Breast epithelium (tissue), 4 donors: Measurements from ENCODE around the gene HELLS. TPM values are rescaled to one million over a fixed set of nuclear protein-coding genes. Genes with fewer than 3 reads are reported as not detected.

ENCODE experiments used
- DNase-seq, 2 donors: peaks; one replicate each; pipeline ENCODE4 v3.0.0-alpha.2; 2019; ENCODE audit warnings: low spot score in 2 of 2
- H3K27ac ChIP-seq, 2 donors: fragments of 200-600 bp; sonication (generic) in 1 of 2; one replicate each; pipeline ENCODE4 v1.5.1; 2016 to 2019; ENCODE audit warnings: mild to moderate bottlenecking in 1 of 2
- H3K27me3 ChIP-seq, 2 donors: fragments of 200-600 bp; sonication (generic) in 1 of 2; one replicate each; pipeline versions ENCODE4 v1.5.1 to v1.6.0; 2017 to 2019; ENCODE audit warnings: control low read depth in 1 of 2, mild to moderate bottlenecking in 1 of 2
- H3K36me3 ChIP-seq: fragments of 200-600 bp; one replicate; pipeline ENCODE4 v1.5.1; 2019
- H3K4me1 ChIP-seq, 2 donors: fragments of 200-600 bp; sonication (generic); one replicate each; pipeline ENCODE4 v1.5.1; 2016 to 2019; ENCODE audit warnings: control low read depth in 1 of 2
- H3K4me3 ChIP-seq, 3 donors: fragments of 200-600 bp; sonication (generic); 1 replicate in 2 of 3; 2 replicates in 1 of 3; pipeline ENCODE4 v1.5.1; 2016 to 2019; ENCODE audit warnings: mild to moderate bottlenecking in 3 of 3, moderate library complexity in 2 of 3
- H3K9me3 ChIP-seq, 2 donors: fragments of 200-600 bp; sonication (generic) in 1 of 2; one replicate each; pipeline ENCODE4 v1.5.1; 2016 to 2019; ENCODE audit warnings: control low read depth in 1 of 2
- CTCF ChIP-seq, 3 donors: fragments of 450-650 bp; IDR thresholded peaks; one replicate each; pipeline ENCODE4 v1.5.1; 2016 to 2017; ENCODE audit warnings: antibody characterized with exemption in 3 of 3, mild to moderate bottlenecking in 3 of 3, moderate library complexity in 3 of 3
- POLR2A ChIP-seq: fragments of 450-650 bp; IDR thresholded peaks from one replicate; pipeline ENCODE4 v1.6.1; 2016; ENCODE audit warnings: antibody characterized with exemption, mild to moderate bottlenecking, moderate library complexity
- POLR2AphosphoS5 ChIP-seq, 3 donors: sonication (generic); formaldehyde crosslinking; IDR thresholded peaks; one replicate each; pipeline ENCODE4 v1.6.1; 2017; ENCODE audit warnings: antibody characterized with exemption in 3 of 3
- intact Hi-C: fragments of 100-400 bp; cut with DNase I; formaldehyde crosslinking; loops from one replicate; pipeline ENCODE4 v1.15.1; 2023; ENCODE audit warnings: low total_unique reads
- total RNA-seq, 3 donors: library from RNA; depleted of rRNA; stranded (reverse); fragments of >200 nt; gene quantifications; one replicate each; pipeline ENCODE4 v1.1.0, GENCODE V29; 2016

The HELLS gene
- total RNA-seq, 3 donors from 2014 or later: 1.8 to 9.8 (median 7.5) TPM

DNA sequence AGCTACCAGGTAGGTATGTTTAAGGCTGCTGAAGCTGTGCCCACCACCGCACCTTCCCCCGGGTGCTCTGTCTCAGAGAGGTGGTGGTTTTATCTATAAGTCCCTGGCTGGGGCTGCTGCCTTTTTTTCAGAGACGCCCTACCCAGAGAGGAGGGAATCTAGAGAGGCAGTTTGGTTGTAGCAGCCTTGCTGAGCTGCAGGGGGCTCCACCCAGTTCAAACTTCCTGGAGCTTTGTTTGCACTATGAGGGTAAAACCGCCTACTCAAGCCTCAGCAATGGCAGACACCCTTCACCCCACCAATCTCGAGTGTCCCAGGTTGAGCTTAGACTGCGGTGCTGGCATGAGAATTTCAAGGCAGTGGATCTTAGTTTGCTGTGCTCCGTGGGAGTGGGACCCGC is 94.3 kb downstream of the HELLS start:
- H3K9me3 ChIP-seq: peaks cover 0 to 14% of the 10 kb centered on the region in 2 donors
- no peak for DNase-seq
- H3K4me1 ChIP-seq: no peaks in the 10 kb centered on the region
- intact Hi-C loops: no loop called here
- H3K27ac ChIP-seq: no peak overlapping the region
- TF ChIP-seq CTCF (IDR thresholded peaks at IDR 0.05): no peak
- TF ChIP-seq POLR2AphosphoS5 (IDR thresholded peaks at IDR 0.05): no peak
- TF ChIP-seq POLR2A: no peak
- H3K27me3 ChIP-seq: no peaks in the 10 kb centered on the region
- H3K4me3 ChIP-seq: no peak overlapping the region
- no peaks in the 10 kb centered on the region for H3K36me3 ChIP-seq

GRCh38 chr10:94640562-94640961 is 95.0 kb downstream of the HELLS start:
- Histone ChIP-seq H3K27ac (no peak overlapping the region), H3K9me3 (peaks cover 0 to 14% of the 10 kb centered on the region in 2 donors), H3K4me3 (no peak overlapping the region), H3K4me1 (no peaks in the 10 kb centered on the region), H3K27me3 (no peaks in the 10 kb centered on the region), H3K36me3 (no peaks in the 10 kb centered on the region)
- intact Hi-C loops: no loop called here
- no peak for DNase-seq
- no peak for TF ChIP-seq CTCF (IDR thresholded peaks at IDR 0.05)
- no peak for TF ChIP-seq POLR2A
- TF ChIP-seq POLR2AphosphoS5 (IDR thresholded peaks at IDR 0.05): no peak

DNA sequence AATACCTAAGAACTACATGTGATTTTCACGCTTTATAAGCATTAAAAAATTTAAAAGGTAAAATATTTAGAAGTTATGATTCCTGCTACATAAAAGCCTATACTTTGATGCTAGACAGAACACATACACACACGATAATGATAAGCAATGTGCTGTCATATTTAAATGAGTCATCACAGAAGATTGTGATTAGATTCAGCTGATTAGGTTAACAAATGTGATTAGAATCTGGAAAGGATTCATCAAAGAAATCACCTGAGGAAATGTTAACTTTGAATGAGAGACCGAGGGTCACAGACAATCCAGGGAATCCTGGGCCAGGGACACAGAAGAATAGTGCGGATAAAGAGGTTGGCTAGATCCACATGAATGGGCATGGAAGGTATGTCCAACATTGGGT is 95.9 kb downstream of the HELLS start:
- Histone ChIP-seq H3K36me3 (no peaks in the 10 kb centered on the region), H3K4me3 (no peak overlapping the region), H3K27ac (no peak overlapping the region), H3K4me1 (no peaks in the 10 kb centered on the region), H3K9me3 (peaks cover 0 to 14% of the 10 kb centered on the region in 2 donors), H3K27me3 (no peaks in the 10 kb centered on the region)
- intact Hi-C loops: no loop called here
- TF ChIP-seq POLR2AphosphoS5 (IDR thresholded peaks at IDR 0.05) (no peak), POLR2A (no peak), CTCF (IDR thresholded peaks at IDR 0.05) (no peak)
- DNase-seq: no peak

- peaks cover 0 to 2% of the 10 kb centered on the region in 2 donors for H3K9me3 ChIP-seq
- TF ChIP-seq POLR2A (no peak), POLR2AphosphoS5 (IDR thresholded peaks at IDR 0.05) (no peak), CTCF (IDR thresholded peaks at IDR 0.05) (no peak)
- no peak overlapping the region for H3K27ac ChIP-seq
- no peaks in the 10 kb centered on the region for H3K4me1 ChIP-seq
- no peak overlapping the region for H3K4me3 ChIP-seq
- intact Hi-C loops: no loop called here
- H3K27me3 ChIP-seq: no peaks in the 10 kb centered on the region
- DNase-seq: no peak
- no peaks in the 10 kb centered on the region for H3K36me3 ChIP-seq
Observed at GRCh38 chr10:94644352-94644751, 98.8 kb downstream of the HELLS start.

- Histone ChIP-seq H3K4me3 (no peak overlapping the region), H3K9me3 (no peaks in the 10 kb centered on the region), H3K4me1 (no peaks in the 10 kb centered on the region), H3K27me3 (no peaks in the 10 kb centered on the region), H3K36me3 (no peaks in the 10 kb centered on the region), H3K27ac (no peak overlapping the region)
- intact Hi-C loops: no loop called here
- TF ChIP-seq POLR2AphosphoS5 (IDR thresholded peaks at IDR 0.05) (no peak), CTCF (IDR thresholded peaks at IDR 0.05) (no peak), POLR2A (no peak)
- no peak for DNase-seq
Observed at GRCh38 chr10:94645285-94645684, 99.7 kb downstream of the HELLS start.

Other genes with a start within 250 kb of the HELLS start
- gene NOC3L, start 182.8 kb upstream of the HELLS start, total RNA-seq: 10 to 100 TPM; 14.9 to 26.2 (median 25.6) TPM
- gene TBC1D12, start 143.2 kb upstream of the HELLS start, total RNA-seq: 10 to 100 TPM; 19.0 to 29.4 (median 27.2) TPM
- not detected for gene CYP2C18, start 137.9 kb downstream of the HELLS start, total RNA-seq
- gene CYP2C19, start 216.9 kb downstream of the HELLS start, total RNA-seq: under 1 TPM in 1 of 3 donors, not detected in 2; 0.32 TPM